ENCODE data around the gene SRSF11. TPM values are rescaled to one million over a fixed set of nuclear protein-coding genes. Genes with fewer than 3 reads are reported as not detected.

The SRSF11 gene
- total and polyA plus RNA-seq, 2 of the 4 experiments (the other 2 are of a cell fraction): 94.5 to 149 TPM

- Histone ChIP-seq H2AK9ac (replicated peaks; ENCODE audit: low read depth, low read length, poor library complexity) (no peak overlapping the region), H3K27me3 (ENCODE audit: control insufficient read depth, insufficient read depth, low read length) (no peaks in the 10 kb centered on the region), H3K23ac (ENCODE audit: low read depth, low read length) (no peak overlapping the region), H3K9me3 (ENCODE audit: control insufficient read depth, insufficient read depth, low read length) (no peaks in the 10 kb centered on the region), H4K8ac (ENCODE audit: low read depth in 2 of 2, low read length in 2 of 2) (no peak overlapping the region), H3K9ac (ENCODE audit: low read depth, low read length) (no peak overlapping the region), H3K79me1 (ENCODE audit: low read depth in 1 of 2, low read length in 2 of 2) (peaks cover 16 to 25% of the 10 kb centered on the region in 2 experiments; a peak in 3 of 4 replicates), H3K4ac (ENCODE audit: low read depth, low read length) (no peak overlapping the region), H3K56ac (ENCODE audit: extremely low read depth, insufficient read depth, low read length) (no peak overlapping the region), H2BK120ac (ENCODE audit: low read depth, low read length) (no peak overlapping the region), H4K20me1 (ENCODE audit: insufficient read depth, low read length) (no peaks in the 10 kb centered on the region), H2BK5ac (ENCODE audit: low read depth, low read length, poor library complexity, severe bottlenecking) (no peak overlapping the region), H4K5ac (ENCODE audit: low read depth, low read length) (no peak overlapping the region), H3K9me1 (ENCODE audit: insufficient read depth, low read length) (no peaks in the 10 kb centered on the region; the same call in 1 of the 2 replicates), H4K91ac (ENCODE audit: insufficient read depth, low read depth, low read length) (no peak overlapping the region), H3K4me3 (ENCODE audit: insufficient read depth, low read depth, low read length) (no peak overlapping the region), H2BK15ac (ENCODE audit: low read depth, low read length) (no peak overlapping the region), H3K18ac (ENCODE audit: low read depth, low read length) (no peak overlapping the region), H2AFZ (replicated peaks; ENCODE audit: low read length, poor library complexity) (no peak overlapping the region), H3K14ac (replicated peaks; ENCODE audit: low read depth, low read length) (no peak overlapping the region), H2AK5ac (ENCODE audit: low read depth, low read length) (no peak overlapping the region), H2BK20ac (ENCODE audit: low read depth, low read length) (no peak overlapping the region), H3K4me1 (ENCODE audit: control insufficient read depth, insufficient read depth, low read length) (no peaks in the 10 kb centered on the region), H3K36me3 (ENCODE audit: control insufficient read depth, insufficient read depth, low read length) (no peaks in the 10 kb centered on the region; the same call in 1 of the 2 replicates), H3K27ac (ENCODE audit: insufficient read depth, low read length) (no peak overlapping the region), H3K4me2 (ENCODE audit: low read depth, low read length) (no peak overlapping the region)
- dilution Hi-C loops (cut with HindIII; ENCODE audit: low sequenced_read_pairs, unreplicated experiment): no loop called here
- intact Hi-C loops (cut with micrococcal nuclease): no loop called here
- POLR2A ChIA-PET (ENCODE audit: unreplicated experiment): no interaction called here
- no peak for DNase-seq
- ATAC-seq (ENCODE audit: low read depth): no peak
- in situ Hi-C loops (cut with MboI; ENCODE audit: low sequenced_read_pairs): no loop called here
- CTCF ChIA-PET: no interaction called here
- WGBS, 2 experiments (ENCODE audit: extremely low coverage in 2 of 2, insufficient read length in 1 of 2): no CpG with 5 or more reads among the region's 4 CpGs
- TF ChIP-seq SMC3 (IDR thresholded peaks at IDR 0.05; ENCODE audit: low read depth, low read length) (no peak), MAFK (IDR thresholded peaks at IDR 0.05; ENCODE audit: low read depth, low read length) (no peak), BHLHE40 (IDR thresholded peaks at IDR 0.05; ENCODE audit: low read depth, low read length) (no peak), RAD21 (IDR thresholded peaks at IDR 0.05; ENCODE audit: low read length) (no peak), RCOR1 (IDR thresholded peaks at IDR 0.05; ENCODE audit: insufficient replicate concordance, low read length) (no peak), FOS (IDR thresholded peaks at IDR 0.05; ENCODE audit: low read depth, low read length) (no peak), RFX5 (IDR thresholded peaks at IDR 0.05; ENCODE audit: low read depth, low read length) (no peak), MAZ (IDR thresholded peaks at IDR 0.05; ENCODE audit: borderline replicate concordance, low read depth, low read length) (no peak), CEBPB (IDR thresholded peaks at IDR 0.05; ENCODE audit: low read depth, low read length) (no peak), ELK1 (IDR thresholded peaks at IDR 0.05; ENCODE audit: borderline replicate concordance, low read depth, low read length) (no peak)
- no TSS peak for BruUV-seq (replicated peaks)
Measured at GRCh38 chr1:70195342-70195741, 25.8 kb upstream of the SRSF11 start.
